ENCODE measurements around the gene LRP5. TPM values are rescaled to one million over a fixed set of nuclear protein-coding genes. Genes with fewer than 3 reads are reported as not detected.
A peak's percentile ranks its signal among the peaks of the same experiment; 100 is the strongest.

The LRP5 gene
- total and polyA plus RNA-seq, 10 donors: 3.9 to 21.8 (median 14.1) TPM

- H3K4me3 ChIP-seq: peak overlapping the region in 1 of 8 donors; percentile 13
- intact Hi-C loops (cut with DNase I; ENCODE audit: low total_unique reads): no loop called here
- 25 to 37% (median 30%) methylated on average over 33 of the region's 33 CpGs for WGBS, 5 donors
Observed at GRCh38 chr11:68373815-68374501, 61.6 kb downstream of the LRP5 start.

GRCh38 chr11:68374531-68374930 lies 62.1 kb downstream of the LRP5 start:
- Histone ChIP-seq H3K27ac (peak overlapping the region in 5 of 8 donors; percentile 14 to 79 (median 74)), H3K27me3 (replicated peaks in 1 of 7) (peaks cover 0 to 36% (median 0%) of the 10 kb centered on the region in 7 donors), H3K4me3 (no peak overlapping the region), H3K4me1 (peaks cover 36 to 94% (median 69%) of the 10 kb centered on the region in 6 donors), H3K9me3 (no peaks in the 10 kb centered on the region), H3K36me3 (no peaks in the 10 kb centered on the region)
- intact Hi-C loops (cut with DNase I; ENCODE audit: low total_unique reads): no loop called here
- DNase-seq: no peak
- TF ChIP-seq, protein P1, sequence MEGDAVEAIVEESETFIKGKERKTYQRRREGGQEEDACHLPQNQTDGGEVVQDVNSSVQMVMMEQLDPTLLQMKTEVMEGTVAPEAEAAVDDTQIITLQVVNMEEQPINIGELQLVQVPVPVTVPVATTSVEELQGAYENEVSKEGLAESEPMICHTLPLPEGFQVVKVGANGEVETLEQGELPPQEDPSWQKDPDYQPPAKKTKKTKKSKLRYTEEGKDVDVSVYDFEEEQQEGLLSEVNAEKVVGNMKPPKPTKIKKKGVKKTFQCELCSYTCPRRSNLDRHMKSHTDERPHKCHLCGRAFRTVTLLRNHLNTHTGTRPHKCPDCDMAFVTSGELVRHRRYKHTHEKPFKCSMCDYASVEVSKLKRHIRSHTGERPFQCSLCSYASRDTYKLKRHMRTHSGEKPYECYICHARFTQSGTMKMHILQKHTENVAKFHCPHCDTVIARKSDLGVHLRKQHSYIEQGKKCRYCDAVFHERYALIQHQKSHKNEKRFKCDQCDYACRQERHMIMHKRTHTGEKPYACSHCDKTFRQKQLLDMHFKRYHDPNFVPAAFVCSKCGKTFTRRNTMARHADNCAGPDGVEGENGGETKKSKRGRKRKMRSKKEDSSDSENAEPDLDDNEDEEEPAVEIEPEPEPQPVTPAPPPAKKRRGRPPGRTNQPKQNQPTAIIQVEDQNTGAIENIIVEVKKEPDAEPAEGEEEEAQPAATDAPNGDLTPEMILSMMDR (IDR thresholded peaks at IDR 0.05 in 8 of 11, conservative IDR thresholded peaks at IDR 0.05 in 3 of 11): no peak
- TF ChIP-seq POLR2A (IDR thresholded peaks at IDR 0.05) (no peak), POLR2AphosphoS5 (IDR thresholded peaks at IDR 0.05) (no peak)
- WGBS, 5 donors: 51 to 67% (median 61%) methylated on average over 11 to 12 of the region's 12 CpGs

More at GRCh38 chr11:68373815-68374501, 61.6 kb downstream of the LRP5 start:
- H3K27me3 ChIP-seq (replicated peaks in 1 of 7): peaks cover 0 to 36% (median 0%) of the 10 kb centered on the region in 7 donors
- no peaks in the 10 kb centered on the region for H3K36me3 ChIP-seq
- TF ChIP-seq POLR2AphosphoS5 (IDR thresholded peaks at IDR 0.05) (peak in 2 of 3 donors; percentile 43 to 46), POLR2A (IDR thresholded peaks at IDR 0.05) (no peak)
- TF ChIP-seq, protein P1 (IDR thresholded peaks at IDR 0.05 in 8 of 11, conservative IDR thresholded peaks at IDR 0.05 in 3 of 11): no peak
- DNase-seq: no peak
- no peaks in the 10 kb centered on the region for H3K9me3 ChIP-seq
- peaks cover 32 to 91% (median 63%) of the 10 kb centered on the region in 6 donors for H3K4me1 ChIP-seq
- peak overlapping the region in 7 of 8 donors; percentile 36 to 79 (median 72) for H3K27ac ChIP-seq

- peaks cover 0 to 36% (median 0%) of the 10 kb centered on the region in 7 donors for H3K27me3 ChIP-seq (replicated peaks in 1 of 7)
- no peaks in the 10 kb centered on the region for H3K36me3 ChIP-seq
- no peak overlapping the region for H3K27ac ChIP-seq
- H3K4me3 ChIP-seq: no peak overlapping the region
- TF ChIP-seq, protein P1 (IDR thresholded peaks at IDR 0.05 in 8 of 11, conservative IDR thresholded peaks at IDR 0.05 in 3 of 11): no peak
- TF ChIP-seq POLR2AphosphoS5 (IDR thresholded peaks at IDR 0.05) (no peak), POLR2A (IDR thresholded peaks at IDR 0.05) (no peak)
- intact Hi-C loops (cut with DNase I; ENCODE audit: low total_unique reads): no loop called here
- H3K9me3 ChIP-seq: no peaks in the 10 kb centered on the region
- 86 to 89% (median 87%) methylated on average over 13 of the region's 13 CpGs for WGBS, 5 donors
- H3K4me1 ChIP-seq: peaks cover 39 to 94% (median 69%) of the 10 kb centered on the region in 6 donors
- no peak for DNase-seq
Observed at GRCh38 chr11:68375337-68375736, 62.9 kb downstream of the LRP5 start.

- Histone ChIP-seq H3K4me3 (no peak overlapping the region), H3K27me3 (replicated peaks in 1 of 7) (peaks cover 0 to 36% (median 0%) of the 10 kb centered on the region in 7 donors), H3K9me3 (no peaks in the 10 kb centered on the region), H3K36me3 (no peaks in the 10 kb centered on the region), H3K27ac (no peak overlapping the region), H3K4me1 (peaks cover 43 to 94% (median 70%) of the 10 kb centered on the region in 6 donors)
- DNase-seq: no peak
- intact Hi-C loops (cut with DNase I; ENCODE audit: low total_unique reads): no loop called here
- 90 to 94% (median 92%) methylated on average over 14 of the region's 14 CpGs for WGBS, 5 donors
- TF ChIP-seq POLR2AphosphoS5 (IDR thresholded peaks at IDR 0.05): no peak
Observed at GRCh38 chr11:68375766-68376165, 63.4 kb downstream of the LRP5 start.
